ENCODE measurements around the gene EIF4B.

Gene EIF4B

DNA sequence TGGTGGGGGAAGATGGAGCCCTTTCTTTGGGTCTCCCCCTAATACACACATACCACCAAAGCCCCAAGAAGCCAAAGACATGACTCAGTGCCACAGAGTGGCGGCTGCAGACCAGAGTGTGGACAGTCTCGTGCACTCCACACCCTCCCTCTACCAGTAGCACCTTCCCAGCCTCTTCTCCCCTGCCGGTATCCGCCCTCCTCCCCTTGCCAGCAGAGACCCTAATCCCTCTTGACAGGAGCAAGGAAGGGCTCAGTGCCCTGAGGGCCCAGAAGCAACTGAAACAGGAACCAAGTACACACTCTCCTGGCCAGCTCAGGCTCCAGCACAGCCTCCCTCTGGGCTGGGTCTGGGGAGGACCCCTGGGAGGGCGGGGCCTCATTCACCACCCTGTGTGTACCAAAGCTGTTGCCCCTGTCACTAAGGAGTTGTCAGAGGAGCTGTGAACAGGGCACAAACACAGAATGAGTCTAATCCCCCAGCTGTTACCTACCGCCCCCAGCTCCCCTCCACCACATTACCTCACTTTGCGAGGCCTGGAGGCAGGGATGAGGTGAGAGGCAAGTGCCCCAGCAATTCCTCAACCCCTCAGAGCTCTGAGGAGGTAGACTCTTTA, 64.7 kb downstream of the EIF4B start:
- H3K27ac ChIP-seq, result no peak overlapping the region
- TF ChIP-seq, protein P1, sequence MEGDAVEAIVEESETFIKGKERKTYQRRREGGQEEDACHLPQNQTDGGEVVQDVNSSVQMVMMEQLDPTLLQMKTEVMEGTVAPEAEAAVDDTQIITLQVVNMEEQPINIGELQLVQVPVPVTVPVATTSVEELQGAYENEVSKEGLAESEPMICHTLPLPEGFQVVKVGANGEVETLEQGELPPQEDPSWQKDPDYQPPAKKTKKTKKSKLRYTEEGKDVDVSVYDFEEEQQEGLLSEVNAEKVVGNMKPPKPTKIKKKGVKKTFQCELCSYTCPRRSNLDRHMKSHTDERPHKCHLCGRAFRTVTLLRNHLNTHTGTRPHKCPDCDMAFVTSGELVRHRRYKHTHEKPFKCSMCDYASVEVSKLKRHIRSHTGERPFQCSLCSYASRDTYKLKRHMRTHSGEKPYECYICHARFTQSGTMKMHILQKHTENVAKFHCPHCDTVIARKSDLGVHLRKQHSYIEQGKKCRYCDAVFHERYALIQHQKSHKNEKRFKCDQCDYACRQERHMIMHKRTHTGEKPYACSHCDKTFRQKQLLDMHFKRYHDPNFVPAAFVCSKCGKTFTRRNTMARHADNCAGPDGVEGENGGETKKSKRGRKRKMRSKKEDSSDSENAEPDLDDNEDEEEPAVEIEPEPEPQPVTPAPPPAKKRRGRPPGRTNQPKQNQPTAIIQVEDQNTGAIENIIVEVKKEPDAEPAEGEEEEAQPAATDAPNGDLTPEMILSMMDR (IDR thresholded peaks at IDR 0.05), result no peak
- TF ChIP-seq ZFX (IDR thresholded peaks at IDR 0.05; ENCODE audit: borderline replicate concordance), result no peak

DNA sequence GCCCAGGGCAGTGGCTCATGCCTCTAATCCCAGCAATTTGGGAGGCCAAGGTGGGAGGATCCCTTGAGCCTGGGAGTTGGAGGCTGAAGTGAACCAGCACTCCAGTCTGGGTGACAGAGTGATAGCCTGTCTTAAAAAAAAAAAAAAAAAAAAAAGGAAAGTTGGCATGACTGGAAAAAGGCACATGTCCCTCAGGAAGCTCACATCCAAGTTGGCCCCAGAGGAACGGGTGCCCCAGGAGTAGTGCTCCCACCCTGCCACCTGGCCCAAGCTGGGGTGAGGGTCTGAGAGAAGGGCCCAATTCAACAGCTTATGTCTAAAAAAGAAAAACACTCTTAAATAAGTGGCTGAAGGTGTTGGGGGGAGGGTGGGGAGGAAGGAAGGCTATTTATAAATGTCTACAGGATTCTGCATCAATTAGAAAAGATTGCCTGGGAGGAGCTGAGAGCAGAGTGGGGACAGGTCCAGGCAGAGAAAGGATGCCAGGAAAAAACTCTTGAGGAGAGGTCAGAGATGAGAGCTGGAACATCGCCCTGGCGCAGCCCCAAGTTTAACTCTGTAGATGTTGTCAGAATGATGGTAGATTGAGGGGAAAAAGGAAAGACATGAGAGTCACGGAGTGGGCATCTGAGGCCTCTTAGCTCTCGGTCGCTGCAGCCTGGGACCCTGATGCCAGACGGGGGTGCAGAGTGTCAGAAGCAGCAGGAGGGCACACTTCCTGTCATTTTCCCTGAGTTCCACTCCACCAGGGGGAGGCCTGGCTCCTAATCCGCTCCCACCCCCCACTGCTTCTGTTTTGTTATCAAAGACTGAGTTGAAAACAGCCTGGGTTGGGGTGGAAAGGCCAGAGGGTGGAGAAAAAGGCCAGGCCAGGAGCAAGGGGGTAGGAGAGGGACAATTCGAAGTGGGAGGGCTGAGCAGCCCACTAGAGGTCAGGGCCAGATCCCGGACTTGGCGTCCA, 65.6 kb downstream of the EIF4B start:
- TF ChIP-seq, protein P1 (IDR thresholded peaks at IDR 0.05), result no peak
- TF ChIP-seq ZFX (IDR thresholded peaks at IDR 0.05; ENCODE audit: borderline replicate concordance), result no peak
- no peak overlapping the region for H3K27ac ChIP-seq

DNA sequence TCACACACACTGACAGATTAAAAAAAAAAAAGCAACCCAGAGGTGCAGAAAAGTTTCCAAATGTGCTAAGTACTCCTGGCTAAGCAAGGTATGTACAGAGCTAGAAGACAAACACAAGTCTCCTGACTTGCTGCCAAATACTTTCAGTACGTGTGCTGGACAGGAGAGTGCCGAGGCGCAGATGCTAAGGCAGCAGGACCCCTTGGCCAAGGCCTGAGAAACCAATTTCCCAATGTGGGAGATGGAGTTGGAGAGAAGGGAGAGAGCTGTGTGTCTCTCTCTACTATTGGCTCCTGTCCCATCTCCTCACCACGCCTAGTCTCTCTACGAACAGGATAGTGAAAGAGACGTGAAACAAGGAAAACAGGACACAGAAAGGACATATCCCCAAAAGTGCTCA, 67.6 kb downstream of the EIF4B start:
- TF ChIP-seq, protein P1 (IDR thresholded peaks at IDR 0.05), result no peak
- no peak for TF ChIP-seq ZFX (IDR thresholded peaks at IDR 0.05; ENCODE audit: borderline replicate concordance)
- peak overlapping the region; percentile 26 for H3K27ac ChIP-seq

DNA sequence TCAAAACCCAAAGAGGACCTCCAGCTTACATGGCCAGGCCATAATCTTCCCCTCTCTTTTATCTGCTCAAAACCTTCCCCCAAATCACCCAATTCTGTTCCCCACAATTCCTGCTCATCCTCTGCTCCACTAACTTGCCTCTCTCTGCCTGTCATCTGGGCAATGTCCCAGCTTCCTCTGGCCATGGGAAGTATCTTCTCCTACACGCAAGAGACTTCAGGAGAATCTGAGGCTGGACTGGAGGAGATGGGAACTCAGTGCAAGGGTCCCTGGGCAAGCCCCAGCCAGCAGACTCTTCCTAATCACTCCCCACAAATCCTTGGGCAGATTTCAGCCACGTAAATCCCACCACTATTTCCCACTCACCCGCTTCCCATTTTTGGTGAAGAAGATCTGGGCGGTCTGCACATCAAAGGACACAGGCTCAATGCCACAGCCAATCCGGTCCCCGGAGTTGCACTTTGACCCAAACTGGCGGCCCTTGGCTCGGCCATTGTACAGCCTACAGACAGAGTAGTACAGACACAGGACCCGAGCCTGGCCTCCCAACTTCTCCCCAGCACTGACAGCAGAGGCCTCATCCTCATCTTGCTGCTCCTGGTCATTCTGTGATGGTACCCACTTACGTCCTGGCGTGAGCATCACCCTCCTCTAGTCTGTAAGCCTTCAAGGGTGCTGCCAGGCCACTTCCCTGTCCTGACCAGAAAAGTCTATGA, 68.2 kb downstream of the EIF4B start:
- TF ChIP-seq ZFX (IDR thresholded peaks at IDR 0.05; ENCODE audit: borderline replicate concordance), result no peak
- TF ChIP-seq, protein P1 (IDR thresholded peaks at IDR 0.05), result no peak
- peak overlapping the region; percentile 26 for H3K27ac ChIP-seq

DNA sequence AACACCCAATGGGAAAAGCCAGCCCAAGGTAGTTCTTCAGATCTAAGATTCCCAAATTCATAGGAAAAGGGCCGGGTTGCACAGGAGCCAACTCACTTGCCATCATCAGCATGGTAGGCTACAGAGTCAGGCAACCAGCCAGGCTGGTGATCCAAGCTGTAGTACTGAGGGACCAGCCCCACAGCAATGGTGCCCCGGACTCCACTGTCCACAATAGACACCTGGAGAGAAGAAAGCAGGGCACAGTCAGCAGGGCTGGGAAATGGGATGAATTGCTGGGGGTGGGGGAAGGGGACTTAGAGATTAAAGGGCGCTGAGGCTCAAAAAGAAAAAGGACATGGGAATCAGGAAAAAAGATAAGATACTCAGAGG, 68.7 kb downstream of the EIF4B start:
- TF ChIP-seq, protein P1 (IDR thresholded peaks at IDR 0.05), result no peak
- no peak for TF ChIP-seq ZFX (IDR thresholded peaks at IDR 0.05; ENCODE audit: borderline replicate concordance)
- H3K27ac ChIP-seq, result no peak overlapping the region

DNA sequence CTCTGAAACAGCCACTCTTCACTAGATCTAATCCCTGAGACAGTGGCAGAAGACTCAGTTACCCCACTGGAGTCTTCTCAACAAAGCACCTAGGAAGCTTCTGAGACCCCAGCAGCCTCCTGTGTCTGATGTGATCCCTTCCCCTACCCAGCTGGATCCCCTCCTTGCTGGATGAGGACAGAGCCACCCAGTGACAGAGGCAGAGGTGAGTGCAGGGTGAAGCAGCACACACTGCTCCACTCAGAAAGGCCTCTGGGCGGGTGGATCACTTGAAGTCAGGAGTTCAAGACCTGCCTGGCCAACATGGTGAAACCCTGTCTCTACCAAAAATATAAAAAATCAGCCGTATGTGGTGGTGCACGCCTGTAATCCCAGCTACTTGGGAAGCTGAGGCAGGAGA, 70.2 kb downstream of the EIF4B start:
- H3K27ac ChIP-seq, result no peak overlapping the region
- TF ChIP-seq ZFX (IDR thresholded peaks at IDR 0.05; ENCODE audit: borderline replicate concordance), result no peak
- TF ChIP-seq, protein P1 (IDR thresholded peaks at IDR 0.05), result no peak

All from 22Rv1 (cell line).